GM19328 (cell line): ENCODE measurements around the gene EPB41.

Experiments used
- ATAC-seq: cut with Tn5 transposase; IDR thresholded peaks from one replicate; pipeline ENCODE4 v1.9.1; 2021; ENCODE audit warnings: mild to moderate bottlenecking, moderate library complexity; ENCODE audit not compliant: unreplicated experiment

Gene EPB41

GRCh38 chr1:28973596-28974421 is 59.4 kb downstream of the EPB41 start:
- no peak for ATAC-seq

DNA sequence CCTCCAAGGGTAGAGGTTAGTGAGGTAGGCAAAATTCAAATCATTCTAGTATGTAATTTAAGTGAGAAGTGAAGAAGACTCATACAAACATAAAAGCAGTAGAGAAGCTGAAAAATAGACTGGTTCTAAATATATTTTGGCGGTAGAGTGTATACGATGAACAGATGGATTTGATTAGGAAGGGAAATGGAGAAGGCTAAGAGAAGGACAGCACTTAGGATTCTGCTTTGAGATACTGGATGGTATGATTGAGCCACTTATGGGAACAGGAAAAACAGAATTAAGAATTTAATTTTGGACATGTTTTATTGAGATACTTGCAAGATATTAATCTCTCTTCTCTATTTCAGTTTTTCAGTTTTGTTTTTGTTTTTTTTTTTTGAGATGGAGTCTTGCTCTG is 60.1 kb downstream of the EPB41 start:
- no peak for ATAC-seq

GRCh38 chr1:28976248-28976647 is 61.9 kb downstream of the EPB41 start:
- ATAC-seq = no peak

DNA sequence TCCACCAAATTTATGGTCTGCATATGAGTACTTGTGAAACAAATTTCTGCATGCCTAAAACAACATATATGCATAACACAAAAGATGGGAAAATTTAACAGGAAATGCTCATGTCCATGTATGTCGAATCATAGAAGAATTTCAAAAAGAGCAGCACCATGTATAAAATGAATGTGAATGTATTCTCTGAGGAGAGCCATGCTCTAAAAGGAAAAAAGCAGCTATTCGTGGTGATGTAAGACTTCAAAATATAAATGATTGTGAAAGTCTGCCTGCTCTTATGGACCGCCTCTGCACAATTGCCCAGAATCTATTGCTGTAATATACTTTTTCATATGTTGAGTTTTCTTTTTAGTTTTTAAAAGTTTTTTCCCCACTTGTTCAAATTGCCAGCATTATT is 66.8 kb downstream of the EPB41 start:
- no peak for ATAC-seq

- no peak for ATAC-seq
These were observed 67.8 kb downstream of the EPB41 start for GRCh38 chr1:28982198-28982597.

GRCh38 chr1:28983091-28983490 is 68.7 kb downstream of the EPB41 start:
- ATAC-seq = no peak

GRCh38 chr1:28983509-28984310 is 69.3 kb downstream of the EPB41 start:
- ATAC-seq = no peak

DNA sequence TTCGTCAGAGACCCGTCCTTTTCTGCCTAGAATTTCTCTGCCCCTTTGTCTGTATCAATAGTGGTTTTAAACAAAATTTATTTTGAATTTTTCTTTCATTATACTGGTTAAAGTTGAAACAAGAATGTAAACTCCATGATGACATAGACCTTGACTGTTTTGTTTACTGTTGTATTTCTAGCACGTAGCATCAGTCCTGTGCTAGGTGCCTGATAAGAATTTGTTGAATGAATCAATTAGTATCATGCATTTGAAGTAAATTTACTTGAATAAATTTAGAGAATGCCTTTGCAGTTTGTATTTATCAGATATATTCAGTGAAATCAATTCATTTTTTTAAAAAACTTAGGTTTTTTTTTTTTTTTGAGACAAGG is 69.9 kb downstream of the EPB41 start:
- no peak for ATAC-seq

DNA sequence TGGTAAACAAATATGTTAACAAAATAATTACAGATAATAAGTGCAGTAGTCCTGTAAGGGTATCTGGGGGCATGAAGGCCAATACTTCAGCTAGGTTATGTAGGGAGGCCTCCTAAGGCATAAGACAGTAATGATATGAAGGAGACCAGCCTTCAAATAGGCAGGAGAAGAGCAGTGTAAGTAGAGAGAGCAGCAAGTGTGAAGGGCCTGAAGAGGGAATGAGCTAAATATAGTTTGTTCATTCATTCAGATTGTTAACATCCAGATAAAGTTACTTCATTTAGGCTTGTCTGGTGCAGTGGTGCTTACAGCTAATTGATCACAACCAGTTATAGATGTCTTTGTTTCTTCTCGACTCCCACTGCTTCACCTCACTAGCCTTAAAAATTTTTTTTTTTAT is 71.1 kb downstream of the EPB41 start:
- no peak for ATAC-seq

- no peak for ATAC-seq
These were observed 72.0 kb downstream of the EPB41 start for GRCh38 chr1:28986306-28986910.

- ATAC-seq = no peak
These were observed 88.4 kb downstream of the EPB41 start for GRCh38 chr1:29002792-29003191.

- no peak for ATAC-seq
These were observed 89.9 kb downstream of the EPB41 start for GRCh38 chr1:29004288-29004687.

DNA sequence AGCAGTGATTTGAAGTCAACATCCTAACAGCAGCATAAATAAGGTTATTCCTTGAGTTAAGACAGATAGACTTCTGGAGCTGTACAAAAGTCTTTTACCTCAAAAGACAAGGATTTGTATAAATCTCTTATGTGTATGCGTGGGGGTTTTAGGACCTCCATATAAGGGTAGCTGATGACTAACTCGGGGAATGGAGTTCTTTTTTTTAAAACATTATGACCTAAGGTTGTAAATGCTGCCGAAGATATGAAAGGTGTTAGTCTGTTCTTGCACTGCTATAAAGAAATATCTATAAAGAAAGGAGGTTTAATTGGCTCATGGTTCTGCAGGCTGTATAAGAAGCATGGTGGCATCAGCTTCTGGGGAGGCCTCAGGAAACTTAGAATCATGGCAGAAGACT is 90.4 kb downstream of the EPB41 start:
- ATAC-seq = no peak

GRCh38 chr1:29011775-29012174 is 97.4 kb downstream of the EPB41 start:
- ATAC-seq = no peak

- ATAC-seq = no peak
These were observed 102.9 kb downstream of the EPB41 start for GRCh38 chr1:29017235-29017634.

GRCh38 chr1:29017975-29018712 is 103.8 kb downstream of the EPB41 start:
- no peak for ATAC-seq

DNA sequence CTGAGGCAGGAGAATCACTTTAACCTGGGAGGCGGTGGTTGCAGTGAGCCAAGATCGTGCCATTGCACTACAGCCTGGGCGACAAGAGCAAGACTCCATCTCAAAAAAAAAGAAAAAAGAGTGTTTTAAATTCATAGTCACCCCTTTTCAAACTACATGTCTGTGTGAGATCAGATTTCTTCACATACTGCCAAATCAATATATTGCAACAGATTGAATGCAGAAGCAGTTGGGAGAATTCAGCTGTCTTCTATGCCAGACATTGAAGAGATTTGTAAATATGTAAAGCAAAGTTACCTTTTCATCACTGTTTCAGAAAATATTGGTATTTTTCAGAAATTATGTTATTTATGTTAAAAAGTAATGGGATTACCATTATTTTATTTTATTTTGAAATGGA is 108.3 kb downstream of the EPB41 start:
- ATAC-seq = no peak

DNA sequence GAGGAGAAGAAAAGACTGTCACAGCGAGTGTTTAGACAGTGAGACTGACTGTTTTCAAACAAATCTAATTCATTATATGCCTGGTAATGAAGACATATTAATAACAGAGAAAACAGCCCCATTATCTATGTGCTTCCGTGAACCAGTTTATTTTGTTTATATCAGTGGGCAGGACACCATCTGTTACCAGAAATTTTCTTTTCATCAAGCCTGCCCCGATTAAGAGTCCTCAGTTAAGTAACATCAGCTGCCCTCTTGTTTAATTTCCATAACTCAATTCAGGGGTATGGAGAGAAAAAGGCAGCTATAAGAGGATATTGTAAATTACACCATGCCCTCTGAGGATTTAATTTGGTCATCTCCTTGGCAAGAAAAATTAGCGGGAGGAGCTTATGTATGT is 115.3 kb downstream of the EPB41 start:
- ATAC-seq = no peak

- no peak for ATAC-seq
These were observed 118.5 kb downstream of the EPB41 start for GRCh38 chr1:29032841-29033240.

GRCh38 chr1:29033829-29034466 is 119.6 kb downstream of the EPB41 start:
- ATAC-seq = no peak
